Stomach (tissue), 4 donors: Measurements from ENCODE around the gene KPNA2.

Source experiments
- EP300 ChIP-seq: sonication (generic); formaldehyde crosslinking; IDR thresholded peaks from one replicate; pipeline ENCODE4 v1.6.1; 2017; ENCODE audit warnings: antibody characterized with exemption
- POLR2AphosphoS5 ChIP-seq, 3 donors: sonication (generic); formaldehyde crosslinking; IDR thresholded peaks; one replicate each; pipeline ENCODE4 v1.6.1; 2016; ENCODE audit warnings: antibody characterized with exemption in 3 of 3
- TF ChIP-seq, protein P1 (sequence below), 7 experiments: fragments of 450-650 bp in 4 of 7; fragments of 200-600 bp in 3 of 7; sonication (generic) in 3 of 7; IDR thresholded peaks; one replicate each; pipeline ENCODE4 v1.5.1; 2016 to 2019; ENCODE audit warnings: antibody characterized with exemption in 7 of 7, control low read depth in 2 of 7, mild to moderate bottlenecking in 1 of 7

DNA sequence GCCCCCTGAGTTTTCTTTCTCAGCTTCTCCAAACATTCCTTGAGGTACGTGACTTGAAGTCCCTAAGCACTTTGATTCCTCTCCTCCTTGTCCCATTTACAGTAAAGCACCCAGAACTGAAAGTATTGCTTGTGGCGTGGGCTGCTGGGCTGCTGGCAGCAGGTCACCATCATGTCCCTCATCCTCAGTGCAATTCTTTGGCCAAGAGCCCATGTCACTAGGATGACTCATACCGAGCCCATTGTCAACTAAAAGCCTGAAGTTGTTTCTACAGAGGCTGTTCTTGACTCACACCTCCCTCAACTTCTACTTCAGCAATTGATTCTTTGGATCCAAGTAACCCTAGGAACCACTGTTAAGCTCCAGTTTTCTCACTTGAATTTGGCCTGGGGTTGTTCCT is 54.3 kb downstream of the KPNA2 start:
- TF ChIP-seq POLR2AphosphoS5 (IDR thresholded peaks at IDR 0.05): no peak
- TF ChIP-seq, protein P1, sequence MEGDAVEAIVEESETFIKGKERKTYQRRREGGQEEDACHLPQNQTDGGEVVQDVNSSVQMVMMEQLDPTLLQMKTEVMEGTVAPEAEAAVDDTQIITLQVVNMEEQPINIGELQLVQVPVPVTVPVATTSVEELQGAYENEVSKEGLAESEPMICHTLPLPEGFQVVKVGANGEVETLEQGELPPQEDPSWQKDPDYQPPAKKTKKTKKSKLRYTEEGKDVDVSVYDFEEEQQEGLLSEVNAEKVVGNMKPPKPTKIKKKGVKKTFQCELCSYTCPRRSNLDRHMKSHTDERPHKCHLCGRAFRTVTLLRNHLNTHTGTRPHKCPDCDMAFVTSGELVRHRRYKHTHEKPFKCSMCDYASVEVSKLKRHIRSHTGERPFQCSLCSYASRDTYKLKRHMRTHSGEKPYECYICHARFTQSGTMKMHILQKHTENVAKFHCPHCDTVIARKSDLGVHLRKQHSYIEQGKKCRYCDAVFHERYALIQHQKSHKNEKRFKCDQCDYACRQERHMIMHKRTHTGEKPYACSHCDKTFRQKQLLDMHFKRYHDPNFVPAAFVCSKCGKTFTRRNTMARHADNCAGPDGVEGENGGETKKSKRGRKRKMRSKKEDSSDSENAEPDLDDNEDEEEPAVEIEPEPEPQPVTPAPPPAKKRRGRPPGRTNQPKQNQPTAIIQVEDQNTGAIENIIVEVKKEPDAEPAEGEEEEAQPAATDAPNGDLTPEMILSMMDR (IDR thresholded peaks at IDR 0.05): no peak
- no peak for TF ChIP-seq EP300
